A549 (cell line): ENCODE measurements around the gene RAB3C. TPM values are rescaled to one million over a fixed set of nuclear protein-coding genes. Genes with fewer than 3 reads are reported as not detected.

Experiments used
- ATAC-seq, 2 experiments: fragments of 200-7000 bp in 1 of 2; fragments of >200 bp in 1 of 2; cut with Nextera tagmentation in 1 of 2; cut with Tn5 transposase in 1 of 2; 3 replicates each; pipeline versions ENCODE4 v1.8.0 to v1.9.1; 2018 to 2020; ENCODE audit warnings: mild to moderate bottlenecking in 1 of 2, moderate library complexity in 1 of 2
- CTCF ChIA-PET: fragments of 300-600 bp; sonication (Branson Sonifier 250); formaldehyde crosslinking; extraction: SDS; loops from one replicate; lab custom pipeline; 2021; ENCODE audit warnings: antibody characterized with exemption, inconsistent platforms; lab: Yijun Ruan, JAX
- POLR2A ChIA-PET: fragments of 350-600 bp; formaldehyde crosslinking; extraction: SDS; loops from one replicate; lab custom pipeline; 2021; ENCODE audit warnings: antibody characterized with exemption, inconsistent platforms; lab: Yijun Ruan, JAX
- DNase-seq, 2 experiments: peaks; one replicate each; pipeline versions ENCODE4 v3.0.0 to v3.0.0-alpha.2; 2011 to 2016; ENCODE audit warnings: low read depth in 1 of 2, low spot score in 1 of 2
- FAIRE-seq: peaks from 2 replicates; lab custom pipeline; 2011; peaks lifted over from hg19 to GRCh38; lab: Jason Lieb, UNC
- H3K27ac ChIP-seq, 2 experiments: fragments of >200 bp; sonication (Bioruptor Twin); formaldehyde crosslinking; 3 replicates each; pipeline ENCODE4 v1.5.1; 2016 to 2017
- H3K4me1 ChIP-seq: fragments of >200 bp; sonication (Bioruptor Twin); formaldehyde crosslinking; 3 replicates; pipeline ENCODE4 v1.6.1; 2016
- H3K4me2 ChIP-seq: fragments of >200 bp; sonication (Bioruptor Twin); formaldehyde crosslinking; 3 replicates; pipeline ENCODE4 v1.6.1; 2016
- H3K4me3 ChIP-seq: fragments of >200 bp; sonication (Bioruptor Twin); formaldehyde crosslinking; 3 replicates; pipeline ENCODE4 v1.5.1; 2016
- H3K9me3 ChIP-seq: fragments of >200 bp; sonication (Bioruptor Twin); formaldehyde crosslinking; 3 replicates; pipeline ENCODE4 v1.6.1; 2016
- CBX2 ChIP-seq: fragments of 200-600 bp; sonication (generic); IDR thresholded peaks from 2 replicates; pipeline ENCODE4 v1.6.1; 2016; ENCODE audit warnings: low read depth, mild to moderate bottlenecking, borderline replicate concordance
- CBX8 ChIP-seq: fragments of 200-600 bp; sonication (generic); IDR thresholded peaks from 2 replicates; pipeline ENCODE4 v1.6.1; 2016
- CHD2 ChIP-seq: fragments of 150-350 bp; IDR thresholded peaks from 2 replicates; pipeline ENCODE4 v1.6.1; 2014; ENCODE audit warnings: low read length; ENCODE audit not compliant: partially characterized antibody
- E2F6 ChIP-seq: IDR thresholded peaks from 2 replicates; pipeline ENCODE4 v1.6.1; 2012; ENCODE audit warnings: low read depth, borderline replicate concordance
- EHMT2 ChIP-seq: fragments of 200-600 bp; sonication (generic); IDR thresholded peaks from 2 replicates; pipeline ENCODE4 v1.6.1; 2016; ENCODE audit warnings: antibody characterized with exemption, low read depth, mild to moderate bottlenecking, moderate library complexity
- EP300 ChIP-seq, 2 experiments: fragments of >200 bp; sonication (Bioruptor Twin); formaldehyde crosslinking; IDR thresholded peaks; 2 replicates in 1 of 2; 3 replicates in 1 of 2; pipeline ENCODE4 v1.6.1; 2016 to 2017
- GATA3 ChIP-seq: IDR thresholded peaks from 2 replicates; pipeline ENCODE4 v1.6.1; 2012; ENCODE audit warnings: borderline replicate concordance
- HMGXB4 ChIP-seq: fragments of 250-450 bp; sonication (Bioruptor Pico); IDR thresholded peaks from 2 replicates; pipeline ENCODE4 v1.5.0; 2021; ENCODE audit warnings: mild to moderate bottlenecking, moderate library complexity, borderline replicate concordance
- HOXB13 ChIP-seq: fragments of 250-450 bp; sonication (Bioruptor Pico); IDR thresholded peaks from 2 replicates; pipeline ENCODE4 v1.5.0; 2020; ENCODE audit warnings: low read depth, mild to moderate bottlenecking, moderate library complexity
- MAZ ChIP-seq: fragments of 150-350 bp; IDR thresholded peaks from 2 replicates; pipeline ENCODE4 v1.6.1; 2014; ENCODE audit warnings: antibody characterized with exemption, low read depth, low read length, borderline replicate concordance
- MYC ChIP-seq: IDR thresholded peaks from 2 replicates; pipeline ENCODE4 v1.6.1; 2012; ENCODE audit warnings: mild to moderate bottlenecking, inconsistent platforms, low read length, improper control_type of control experiment, borderline replicate concordance
- NPAS2 ChIP-seq: fragments of 250-450 bp; sonication (Bioruptor Pico); IDR thresholded peaks from 2 replicates; pipeline ENCODE4 v1.8.0; 2022; ENCODE audit warnings: mild to moderate bottlenecking, moderate library complexity, borderline replicate concordance
- NR3C1 ChIP-seq: fragments of >200 bp; sonication (Bioruptor Twin); formaldehyde crosslinking; IDR thresholded peaks from 3 replicates; pipeline ENCODE4 v1.6.1; 2017
- PBX3 ChIP-seq: IDR thresholded peaks from 2 replicates; pipeline ENCODE4 v1.6.1; 2012
- POLR2AphosphoS2 ChIP-seq: conservative IDR thresholded peaks from 2 replicates; pipeline ENCODE4 v1.6.1; 2012; ENCODE audit warnings: low read length, improper control_type of control experiment, inconsistent platforms
- RCOR1 ChIP-seq: fragments of 150-350 bp; IDR thresholded peaks from 2 replicates; pipeline ENCODE4 v1.6.1; 2014; ENCODE audit warnings: antibody characterized with exemption, low read length, low read depth
- RFX5 ChIP-seq: fragments of 450-650 bp; IDR thresholded peaks from 2 replicates; pipeline ENCODE4 v1.7.1; 2014; ENCODE audit warnings: antibody characterized with exemption, mild to moderate bottlenecking, moderate library complexity
- TP53 ChIP-seq: fragments of 250-450 bp; sonication (Bioruptor Pico); IDR thresholded peaks from 2 replicates; pipeline ENCODE4 v1.5.0; 2021; ENCODE audit warnings: mild to moderate bottlenecking, moderate library complexity
- ZFP36 ChIP-seq: fragments of 450-650 bp; IDR thresholded peaks from 2 replicates; pipeline ENCODE4 v1.6.1; 2014; ENCODE audit warnings: borderline replicate concordance; ENCODE audit not compliant: partially characterized antibody
- WGBS: methylation state at CpG from one replicate; pipeline ENCODE4 v1.1.6; 2017; ENCODE audit errors: missing lambda C conversion rate; 5-methylcytosine and 5-hydroxymethylcytosine counted together
- polyA plus RNA-seq, 4 experiments: library from polyadenylated mRNA; depleted of rRNA in 3 of 4; stranded (reverse); fragments of >200 nt; fragmentation: RNase III in 1 of 4; extraction: RNeasy Plus Mini Kit Qiagen cat#74134 plus additional on column Dnase treatment in 1 of 4; gene quantifications; 2 replicates in 3 of 4; 3 replicates in 1 of 4; pipeline ENCODE4 v1.2.3, GENCODE V29; 2011 to 2017
- TF ChIP-seq, protein P1 (sequence below): fragments of 250-450 bp; sonication (Bioruptor Pico); IDR thresholded peaks from 2 replicates; pipeline ENCODE4 v1.5.0; 2020; ENCODE audit warnings: low read depth, mild to moderate bottlenecking, moderate library complexity

The RAB3C gene
- polyA plus RNA-seq, 2 of the 4 experiments (the other 2 are of a cell fraction): not detected

- Histone ChIP-seq H3K27ac (no peak overlapping the region), H3K4me2 (no peak overlapping the region), H3K4me1 (no peaks in the 10 kb centered on the region), H3K4me3 (no peak overlapping the region), H3K9me3 (0 out of 3 replicates have a peak, but pooled peaks cover 2% of the 10 kb centered on the region)
- DNase-seq (no peak), ATAC-seq (no peak), FAIRE-seq (no peak)
- ChIA-PET POLR2A (no interaction called here), CTCF (no interaction called here)
- 83% methylated on average over 5 of the region's 5 CpGs for WGBS
- TF ChIP-seq MYC (no peak), NPAS2 (CRISPR knock-in tag) (no peak), MAZ (no peak), PBX3 (no peak), RFX5 (no peak)
Observed at GRCh38 chr5:58776559-58776958, 193.7 kb downstream of the RAB3C start.

- POLR2A ChIA-PET: no interaction called here
- CTCF ChIA-PET: interaction anchor here (1.5 kb wide), 1 partner anchor 71 kb away, joined by 4 read pairs; no protein-coding TSS in a partner anchor
- ATAC-seq (no peak), DNase-seq (no peak), FAIRE-seq (no peak)
- H3K4me1 ChIP-seq: no peaks in the 10 kb centered on the region
- H3K9me3 ChIP-seq: 0 out of 3 replicates have a peak, but pooled peaks cover 2% of the 10 kb centered on the region
- WGBS: 31% methylated on average over 3 of the region's 3 CpGs
- no peak overlapping the region for H3K27ac ChIP-seq
- H3K4me3 ChIP-seq: no peak overlapping the region
- no peak for TF ChIP-seq CHD2
- no peak for TF ChIP-seq MAZ
- TF ChIP-seq E2F6: no peak
- TF ChIP-seq CBX8: no peak
- no peak for TF ChIP-seq NR3C1
- no peak for TF ChIP-seq RCOR1
- no peak for TF ChIP-seq GATA3
- TF ChIP-seq HMGXB4: no peak
- no peak for TF ChIP-seq EP300 (IDR thresholded peaks at IDR 0.05)
- no peak for TF ChIP-seq CBX2
- no peak for TF ChIP-seq POLR2AphosphoS2
- no peak for TF ChIP-seq ZFP36
- TF ChIP-seq EHMT2: no peak
- no peak for TF ChIP-seq HOXB13 (CRISPR knock-in tag)
- TF ChIP-seq, all 56 proteins: peak for 0
- H3K4me2 ChIP-seq: no peak overlapping the region
Observed at GRCh38 chr5:58778888-58779287, 196.0 kb downstream of the RAB3C start.

DNA sequence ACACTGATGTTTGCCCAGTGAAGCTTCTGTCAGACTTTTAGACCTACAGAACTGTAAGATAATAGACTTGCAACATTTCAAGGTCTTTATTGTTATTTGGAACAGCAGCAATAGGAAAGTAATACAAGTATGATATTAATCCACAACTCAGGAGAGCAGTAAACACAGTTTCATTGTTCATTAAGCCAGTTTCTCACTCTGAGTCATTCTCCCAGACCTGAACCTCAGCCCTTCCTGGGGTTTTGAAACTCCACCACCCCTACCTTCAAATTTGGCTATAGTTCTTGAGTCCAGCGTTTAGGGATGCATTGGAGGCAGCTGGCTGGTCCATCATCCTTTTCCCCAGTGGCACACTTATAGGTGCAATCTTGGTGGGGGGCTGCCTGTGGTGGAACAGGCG is 203.2 kb downstream of the RAB3C start:
- peaks cover 30% of the 10 kb centered on the region for H3K9me3 ChIP-seq
- WGBS: 2% methylated on average over 2 of the region's 2 CpGs
- no peak for TF ChIP-seq TP53 (CRISPR knock-in tag)
- TF ChIP-seq, protein P1, sequence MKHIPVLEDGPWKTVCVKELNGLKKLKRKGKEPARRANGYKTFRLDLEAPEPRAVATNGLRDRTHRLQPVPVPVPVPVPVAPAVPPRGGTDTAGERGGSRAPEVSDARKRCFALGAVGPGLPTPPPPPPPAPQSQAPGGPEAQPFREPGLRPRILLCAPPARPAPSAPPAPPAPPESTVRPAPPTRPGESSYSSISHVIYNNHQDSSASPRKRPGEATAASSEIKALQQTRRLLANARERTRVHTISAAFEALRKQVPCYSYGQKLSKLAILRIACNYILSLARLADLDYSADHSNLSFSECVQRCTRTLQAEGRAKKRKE (CRISPR knock-in tag): no peak
- TF ChIP-seq, all 56 proteins: peak for 0
- no peak overlapping the region for H3K4me3 ChIP-seq
- ATAC-seq: no peak
- no peak for FAIRE-seq
- ChIA-PET CTCF (no interaction called here), POLR2A (no interaction called here)
- DNase-seq: no peak
- H3K4me2 ChIP-seq: no peak overlapping the region
- H3K27ac ChIP-seq: no peak overlapping the region
- H3K4me1 ChIP-seq: no peaks in the 10 kb centered on the region
